Calu3 (cell line): ENCODE data around the gene MAD1L1. TPM values are rescaled to one million over a fixed set of nuclear protein-coding genes. Genes with fewer than 3 reads are reported as not detected.

Experiments
- BruUV-seq: library from RNA; stranded (reverse); fragments of 400-500 nt; replicated peaks from 2 replicates; lab custom pipeline; 2021; lab: Mats Ljungman, UMichigan
- CTCF ChIA-PET: fragments of 300-600 bp; sonication (Branson Sonifier 250); formaldehyde crosslinking; loops from one replicate; lab custom pipeline; 2022; ENCODE audit warnings: antibody characterized with exemption; lab: Charles Lee
- DNase-seq: peaks from one replicate; pipeline ENCODE4 v3.0.0; 2022
- H3K27ac Mint-ChIP-seq: one replicate; pipeline ENCODE4 v1.8.0; 2022; ENCODE audit warnings: mixed read lengths; ENCODE audit not compliant: unreplicated experiment
- H3K27me3 Mint-ChIP-seq: one replicate; pipeline ENCODE4 v1.8.0; 2022; ENCODE audit warnings: mixed read lengths; ENCODE audit not compliant: unreplicated experiment
- H3K36me3 Mint-ChIP-seq: one replicate; pipeline ENCODE4 v1.8.0; 2022; ENCODE audit warnings: mild to moderate bottlenecking, moderate library complexity, mixed read lengths; ENCODE audit not compliant: insufficient read depth, unreplicated experiment
- H3K4me1 Mint-ChIP-seq: one replicate; pipeline ENCODE4 v1.8.0; 2022; ENCODE audit warnings: mild to moderate bottlenecking, low read depth, mixed read lengths; ENCODE audit not compliant: unreplicated experiment
- H3K4me3 Mint-ChIP-seq: one replicate; pipeline ENCODE4 v1.8.0; 2022; ENCODE audit warnings: mild to moderate bottlenecking, low read depth, moderate library complexity, mixed read lengths; ENCODE audit not compliant: unreplicated experiment
- H3K9me3 Mint-ChIP-seq: one replicate; pipeline ENCODE4 v1.8.0; 2022; ENCODE audit warnings: low read depth, mixed read lengths; ENCODE audit not compliant: unreplicated experiment
- intact Hi-C: fragments of 100-400 bp; cut with micrococcal nuclease; formaldehyde crosslinking; loops from one replicate; pipeline ENCODE4 v1.10.0; 2022; ENCODE audit not compliant: unreplicated experiment
- total RNA-seq: library from RNA; stranded (reverse); gene quantifications from 2 replicates; pipeline ENCODE4 v1.2.3, GENCODE V29; 2022
- TF ChIP-seq, protein P1 (sequence below): fragments of 200-600 bp; IDR thresholded peaks from one replicate; pipeline ENCODE4 v1.8.0; 2022; ENCODE audit warnings: antibody characterized with exemption; ENCODE audit not compliant: unreplicated experiment

The MAD1L1 gene
- total RNA-seq, 1 experiment from 2014 or later: 86.0 TPM

DNA sequence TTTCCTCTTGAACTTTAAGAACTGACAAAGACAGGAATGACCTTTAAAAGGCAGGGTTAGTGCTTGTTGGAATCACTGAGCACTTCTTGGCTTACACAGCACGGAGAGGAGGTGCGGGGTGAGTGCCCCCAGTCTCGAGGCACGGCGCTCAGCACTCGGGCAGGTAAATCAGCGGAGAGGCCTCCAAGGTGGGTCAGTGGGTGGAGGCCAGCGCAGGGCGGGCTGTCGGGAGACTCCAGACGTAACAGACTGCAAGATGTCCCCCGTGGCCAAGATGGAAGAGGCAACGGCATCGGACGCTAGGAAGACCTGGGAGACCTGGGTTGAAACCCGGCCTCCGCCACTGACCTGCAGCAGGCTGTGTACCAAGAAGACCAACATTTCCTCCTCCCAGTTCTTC, 149.4 kb downstream of the MAD1L1 start:
- Mint-ChIP-seq H3K4me1 (no peaks in the 10 kb centered on the region), H3K27me3 (no peaks in the 10 kb centered on the region), H3K4me3 (no peak overlapping the region), H3K9me3 (no peaks in the 10 kb centered on the region), H3K36me3 (no peaks in the 10 kb centered on the region), H3K27ac (no peak overlapping the region)
- CTCF ChIA-PET: interaction anchor here (0.6 to 1.3 kb wide), 2 partner anchors 14 to 1373 kb away, joined by 3 read pairs; no protein-coding TSS in a partner anchor
- no TSS peak for BruUV-seq
- no peak for DNase-seq
- intact Hi-C loops: no loop called here
- TF ChIP-seq, protein P1, sequence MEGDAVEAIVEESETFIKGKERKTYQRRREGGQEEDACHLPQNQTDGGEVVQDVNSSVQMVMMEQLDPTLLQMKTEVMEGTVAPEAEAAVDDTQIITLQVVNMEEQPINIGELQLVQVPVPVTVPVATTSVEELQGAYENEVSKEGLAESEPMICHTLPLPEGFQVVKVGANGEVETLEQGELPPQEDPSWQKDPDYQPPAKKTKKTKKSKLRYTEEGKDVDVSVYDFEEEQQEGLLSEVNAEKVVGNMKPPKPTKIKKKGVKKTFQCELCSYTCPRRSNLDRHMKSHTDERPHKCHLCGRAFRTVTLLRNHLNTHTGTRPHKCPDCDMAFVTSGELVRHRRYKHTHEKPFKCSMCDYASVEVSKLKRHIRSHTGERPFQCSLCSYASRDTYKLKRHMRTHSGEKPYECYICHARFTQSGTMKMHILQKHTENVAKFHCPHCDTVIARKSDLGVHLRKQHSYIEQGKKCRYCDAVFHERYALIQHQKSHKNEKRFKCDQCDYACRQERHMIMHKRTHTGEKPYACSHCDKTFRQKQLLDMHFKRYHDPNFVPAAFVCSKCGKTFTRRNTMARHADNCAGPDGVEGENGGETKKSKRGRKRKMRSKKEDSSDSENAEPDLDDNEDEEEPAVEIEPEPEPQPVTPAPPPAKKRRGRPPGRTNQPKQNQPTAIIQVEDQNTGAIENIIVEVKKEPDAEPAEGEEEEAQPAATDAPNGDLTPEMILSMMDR: no peak

DNA sequence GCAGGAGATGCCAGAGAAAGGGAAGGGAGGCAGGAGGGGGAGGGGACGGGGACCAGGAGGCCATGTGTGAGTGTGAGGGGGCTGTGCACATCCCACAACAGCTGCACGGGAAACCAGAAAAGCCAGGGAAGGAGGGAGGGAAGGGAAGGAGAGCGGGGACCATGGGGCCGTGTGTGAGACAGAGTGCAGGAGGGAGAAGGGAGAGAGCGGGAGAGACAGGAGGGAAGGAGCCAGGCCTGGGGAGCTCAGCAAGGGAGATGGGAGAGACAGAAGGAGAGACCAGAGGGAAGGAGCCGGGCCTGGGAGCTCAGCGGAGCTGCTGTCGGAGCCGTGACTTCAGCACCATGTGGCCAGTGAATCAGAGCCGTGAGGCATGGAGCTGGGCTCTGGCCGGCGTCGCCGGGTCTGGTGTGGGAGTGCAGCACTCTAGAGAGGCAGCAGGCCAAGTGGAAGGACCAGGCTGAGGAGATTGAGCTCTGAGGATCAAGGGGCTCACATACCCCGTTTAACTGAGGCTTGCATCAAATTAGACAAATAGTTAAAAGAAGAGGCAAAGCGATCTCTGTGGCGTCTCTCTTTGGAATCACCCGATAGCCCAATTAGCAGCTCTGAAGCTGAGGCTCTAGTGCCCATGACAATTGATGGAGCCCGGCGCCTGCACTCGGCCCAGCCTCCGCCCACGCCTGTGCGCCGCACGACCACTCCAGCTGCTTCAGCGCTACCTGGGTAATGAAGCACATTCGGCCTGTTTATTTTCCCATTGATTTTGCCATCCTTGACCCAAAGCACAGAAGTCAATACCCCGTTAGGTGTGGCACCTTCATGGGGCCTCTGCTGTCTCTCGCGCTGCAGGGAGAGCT, 150.4 kb downstream of the MAD1L1 start:
- CTCF ChIA-PET: interaction anchor here (1.3 kb wide), 1 partner anchor 13 kb away, joined by 3 read pairs; no protein-coding TSS in a partner anchor
- Mint-ChIP-seq H3K9me3 (no peaks in the 10 kb centered on the region), H3K27me3 (no peaks in the 10 kb centered on the region), H3K27ac (no peak overlapping the region), H3K36me3 (no peaks in the 10 kb centered on the region), H3K4me1 (no peaks in the 10 kb centered on the region), H3K4me3 (no peak overlapping the region)
- no TSS peak for BruUV-seq
- intact Hi-C loops: no loop called here
- TF ChIP-seq, protein P1: no peak
- DNase-seq: no peak

DNA sequence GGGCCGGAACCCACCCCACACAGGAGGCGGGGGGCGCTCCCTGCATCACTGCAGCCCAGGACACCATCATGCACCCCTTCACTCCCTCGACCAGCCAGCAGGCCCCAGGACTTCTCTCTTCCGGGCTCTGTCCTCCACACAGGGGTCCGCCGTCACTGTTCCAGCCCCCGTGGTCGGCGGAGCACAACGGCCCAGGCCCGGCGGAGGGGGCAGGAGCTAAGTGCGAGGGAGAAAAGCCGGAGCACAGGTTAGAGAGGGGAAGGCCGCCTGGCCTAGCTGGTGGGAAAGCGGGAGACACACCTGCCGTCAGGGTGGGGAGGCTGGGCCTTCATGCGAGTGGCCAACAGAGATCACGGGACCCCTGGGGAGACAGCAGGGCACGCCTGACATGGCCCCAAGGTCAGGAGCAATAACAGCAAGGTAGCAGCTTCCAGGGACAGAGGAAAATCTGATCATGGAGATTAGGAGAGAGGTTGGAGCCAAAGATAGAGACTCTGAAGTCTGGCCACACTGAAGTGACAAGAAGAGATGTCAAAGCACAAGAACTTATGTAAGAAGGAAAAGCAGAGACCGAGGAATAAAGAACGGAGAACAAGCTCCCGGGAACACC, 151.1 kb downstream of the MAD1L1 start:
- CTCF ChIA-PET: no interaction called here
- Mint-ChIP-seq H3K27ac (no peak overlapping the region), H3K4me3 (no peak overlapping the region), H3K9me3 (no peaks in the 10 kb centered on the region), H3K36me3 (no peaks in the 10 kb centered on the region), H3K27me3 (no peaks in the 10 kb centered on the region), H3K4me1 (no peaks in the 10 kb centered on the region)
- no peak for DNase-seq
- TF ChIP-seq, protein P1: no peak
- intact Hi-C loops: no loop called here
- no TSS peak for BruUV-seq

DNA sequence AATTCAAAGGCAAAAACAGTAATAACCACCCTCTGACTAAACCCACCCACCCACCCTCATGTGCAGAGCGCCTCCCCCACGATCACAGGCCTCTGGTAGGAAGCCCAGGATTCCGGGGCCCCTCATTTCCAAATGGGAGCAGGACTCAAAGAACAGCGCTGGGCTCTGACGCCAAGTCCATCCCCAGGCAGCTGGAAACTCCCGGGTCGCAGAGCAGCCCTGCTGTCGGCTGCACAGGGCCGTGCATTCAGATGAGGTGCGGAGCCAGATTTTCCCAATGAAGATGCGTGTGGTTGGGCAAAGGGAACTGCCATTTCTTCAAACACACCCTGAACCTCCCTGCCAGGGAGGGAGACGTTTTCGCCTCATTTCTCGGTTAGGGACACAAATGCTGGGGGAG, 152.3 kb downstream of the MAD1L1 start:
- H3K36me3 Mint-ChIP-seq: no peaks in the 10 kb centered on the region
- BruUV-seq: no TSS peak
- CTCF ChIA-PET: no interaction called here

More for the DNA sequence above, 152.3 kb downstream of the MAD1L1 start:
- Mint-ChIP-seq H3K4me3 (no peak overlapping the region), H3K9me3 (no peaks in the 10 kb centered on the region), H3K27ac (no peak overlapping the region), H3K4me1 (no peaks in the 10 kb centered on the region), H3K27me3 (no peaks in the 10 kb centered on the region)
- DNase-seq: no peak
- TF ChIP-seq, protein P1: no peak
- intact Hi-C loops: no loop called here
